HepG2 (cell line): Measurements from ENCODE around the gene MLX. TPM values are rescaled to one million over a fixed set of nuclear protein-coding genes. Genes with fewer than 3 reads are reported as not detected.

Experiments
- CEBPB ChIP-seq: IDR thresholded peaks from 2 replicates; pipeline ENCODE4 v1.6.1; 2011; ENCODE audit warnings: low read depth, low read length, improper control_type of control experiment, borderline replicate concordance
- FOXK1 ChIP-seq: sonication (generic); formaldehyde crosslinking; IDR thresholded peaks from 2 replicates; pipeline ENCODE4 v1.4.0; 2020; ENCODE audit warnings: low read depth, missing genetic modification reagents, borderline replicate concordance
- HIC2 ChIP-seq: sonication (generic); formaldehyde crosslinking; IDR thresholded peaks from 2 replicates; pipeline ENCODE4 v1.9.0; 2022; ENCODE audit warnings: low read depth, missing genetic modification reagents
- HMGXB4 ChIP-seq, 2 experiments: sonication (generic) in 1 of 2; formaldehyde crosslinking in 1 of 2; IDR thresholded peaks; 2 replicates each; pipeline versions ENCODE4 v1.4.0 to v1.6.1; 2018 to 2020; ENCODE audit warnings: missing genetic modification reagents in 2 of 2, borderline replicate concordance in 1 of 2, low read depth in 1 of 2, mild to moderate bottlenecking in 1 of 2, missing biosample characterization in 1 of 2
- MED1 ChIP-seq: sonication (generic); formaldehyde crosslinking; IDR thresholded peaks from 2 replicates; pipeline ENCODE4 v1.4.0; 2020; ENCODE audit warnings: missing genetic modification reagents
- NCOA5 ChIP-seq: sonication (generic); formaldehyde crosslinking; IDR thresholded peaks from 2 replicates; pipeline ENCODE4 v1.4.0; 2020; ENCODE audit warnings: missing genetic modification reagents
- NFAT5 ChIP-seq: sonication (generic); formaldehyde crosslinking; IDR thresholded peaks from 2 replicates; pipeline ENCODE4 v1.4.0; 2020; ENCODE audit warnings: missing genetic modification reagents
- NFRKB ChIP-seq: fragments of 450-650 bp; IDR thresholded peaks from 2 replicates; pipeline ENCODE4 v1.6.1; 2017
- SNRNP70 ChIP-seq: fragments of 200-400 bp; formaldehyde crosslinking; IDR thresholded peaks from 2 replicates; pipeline ENCODE4 v1.6.1; 2017; ENCODE audit warnings: mild to moderate bottlenecking, low read depth, low read length, moderate library complexity
- ZIK1 ChIP-seq: sonication (generic); formaldehyde crosslinking; IDR thresholded peaks from 2 replicates; pipeline ENCODE4 v1.5.0; 2020; ENCODE audit warnings: mild to moderate bottlenecking, low read depth, missing genetic modification reagents, borderline replicate concordance
- ZNF20 ChIP-seq: sonication (generic); formaldehyde crosslinking; IDR thresholded peaks from 2 replicates; pipeline ENCODE4 v1.4.0; 2020; ENCODE audit warnings: mild to moderate bottlenecking, moderate library complexity, missing genetic modification reagents
- ZNF432 ChIP-seq: sonication (generic); formaldehyde crosslinking; IDR thresholded peaks from 2 replicates; pipeline ENCODE4 v1.5.0; 2020; ENCODE audit warnings: missing genetic modification reagents, mild to moderate bottlenecking, borderline replicate concordance
- polyA plus RNA-seq, 8 experiments: library from polyadenylated mRNA; depleted of rRNA in 3 of 8; stranded (reverse) in 7 of 8; unstranded in 1 of 8; fragments of >200 nt; fragmentation: Illumina TruSeq in 4 of 8; extraction: Trizol in 4 of 8; gene quantifications; 2 replicates each; pipeline versions ENCODE4 v1.2.1 to v1.2.3, GENCODE V29; 2011 to 2016; ENCODE audit warnings: low read depth in 4 of 8, missing spikeins in 1 of 8, mixed read lengths in 1 of 8; ENCODE audit not compliant: insufficient read depth in 1 of 8
- total RNA-seq, 5 experiments: library from RNA; depleted of rRNA; stranded (reverse); fragments of >200 nt; fragmentation: Illumina TruSeq; extraction: Trizol; gene quantifications; 2 replicates each; pipeline ENCODE4 v1.2.3, GENCODE V29; 2016; ENCODE audit warnings: low read depth in 1 of 5

MLX gene
- total and polyA plus RNA-seq, 2 of the 13 experiments (the other 11 are each of a cell fraction or from before 2014, with no cell fraction given) = 38.9 to 74.4 TPM

GRCh38 chr17:42541041-42541833 lies 25.7 kb upstream of the MLX start (continued):
- peak; percentile 72; the same call in 1 of the 2 replicates for TF ChIP-seq FOXK1
- peak; percentile 19 to 91; a peak in 1 of 4 replicates for TF ChIP-seq HMGXB4 (CRISPR knock-in tag; IDR thresholded peaks at IDR 0.05; ENCODE audit: borderline replicate concordance in 1 of 2, low read depth in 1 of 2)
- no peak for TF ChIP-seq SNRNP70
- TF ChIP-seq ZNF20 (CRISPR knock-in tag) = no peak
- TF ChIP-seq HIC2 (CRISPR knock-in tag) = peak; percentile 69; the same call in 1 of the 2 replicates
- TF ChIP-seq ZIK1 (CRISPR knock-in tag) = 0 out of 2 replicates have a peak, but pooled peaks have one; percentile 40
- TF ChIP-seq NFAT5 (CRISPR knock-in tag) = no peak; the same call in 1 of the 2 replicates
- TF ChIP-seq ZNF432 = no peak
- peak; percentile 94 for TF ChIP-seq MED1 (CRISPR knock-in tag)
- TF ChIP-seq NCOA5 = no peak
- no peak for TF ChIP-seq NFRKB
- TF ChIP-seq CEBPB = no peak
